ENCODE measurements around the gene FBXL2. TPM values are rescaled to one million over a fixed set of nuclear protein-coding genes. Genes with fewer than 3 reads are reported as not detected.

The FBXL2 gene
- total and polyA plus RNA-seq, 2 of the 8 experiments (the other 6 are each of a cell fraction or from before 2014, with no cell fraction given) = 3.1 to 5.4 TPM

- no peak overlapping the region for H4K8ac ChIP-seq (ENCODE audit: extremely low read depth, insufficient read depth, low read length)
- FAIRE-seq (no peak), DNase-seq (ENCODE audit: low read depth in 1 of 2, low spot score in 2 of 2) (no peak)
- no peak overlapping the region for H3K9ac ChIP-seq (replicated peaks in 1 of 4; ENCODE audit: extremely low read depth in 1 of 4, low read depth in 3 of 4, low read length in 3 of 4)
- H2BK20ac ChIP-seq (ENCODE audit: low read length) = no peak overlapping the region
- H3K56ac ChIP-seq (replicated peaks; ENCODE audit: insufficient read length, low read depth, low read length) = no peak overlapping the region
- no peak overlapping the region for H2AFZ ChIP-seq (ENCODE audit: low read length)
- H3K4me1 ChIP-seq (replicated peaks in 1 of 4; ENCODE audit: control insufficient read depth in 3 of 4, insufficient read depth in 4 of 4, low read length in 3 of 4) = no peaks in the 10 kb centered on the region
- H3K23ac ChIP-seq (ENCODE audit: insufficient read length) = no peak overlapping the region
- H4K5ac ChIP-seq (ENCODE audit: insufficient read length, low read depth, low read length) = no peak overlapping the region
- H3K79me1 ChIP-seq (ENCODE audit: low read depth, low read length) = no peaks in the 10 kb centered on the region
- peaks cover 0 to 5% of the 10 kb centered on the region in 2 experiments for H4K20me1 ChIP-seq (replicated peaks in 1 of 2; ENCODE audit: control insufficient read depth in 1 of 2, insufficient read depth in 2 of 2, low read length in 2 of 2)
- H4K91ac ChIP-seq (replicated peaks; ENCODE audit: insufficient read length, low read length) = no peak overlapping the region
- H3K14ac ChIP-seq (ENCODE audit: insufficient read length) = no peak overlapping the region
- no peak overlapping the region for H2BK15ac ChIP-seq (ENCODE audit: low read length)
- no peaks in the 10 kb centered on the region for H3K9me3 ChIP-seq (ENCODE audit: insufficient read depth in 2 of 2, low read depth in 1 of 2, low read length in 1 of 2)
- H3K27me3 ChIP-seq (replicated peaks in 1 of 4; ENCODE audit: control insufficient read depth in 3 of 4, extremely low read depth in 1 of 4, insufficient read depth in 3 of 4, low read length in 3 of 4) = no peaks in the 10 kb centered on the region
- H3K4ac ChIP-seq (replicated peaks; ENCODE audit: insufficient read length, low read depth, low read length) = no peak overlapping the region
- no peaks in the 10 kb centered on the region for H3K79me2 ChIP-seq (ENCODE audit: control insufficient read depth in 1 of 2, insufficient read depth in 2 of 2, low read length in 2 of 2)
- ChIA-PET POLR2A (ENCODE audit: partially characterized antibody) (no interaction called here), CTCF (ENCODE audit: partially characterized antibody) (interaction anchor here (1.1 kb wide), 1 partner anchor 11 kb away, joined by 3 read pairs; no protein-coding TSS in a partner anchor)
- no peak overlapping the region for H3K4me3 ChIP-seq (ENCODE audit: extremely low read depth in 1 of 4, insufficient read depth in 2 of 4, low read depth in 3 of 4, low read length in 4 of 4)
- H3K4me2 ChIP-seq (ENCODE audit: insufficient read depth in 1 of 2, low read depth in 2 of 2, low read length in 2 of 2) = no peak overlapping the region
- no peak overlapping the region for H2BK120ac ChIP-seq (replicated peaks; ENCODE audit: low read depth, low read length)
- WGBS, 2 experiments (ENCODE audit: extremely low coverage in 1 of 2, insufficient coverage in 1 of 2, insufficient read length in 1 of 2, insufficient replicate concordance in 2 of 2, low coverage in 1 of 2, low lambda C conversion rate in 2 of 2, missing lambda C conversion rate in 1 of 2) = 94% methylated on average over 5 of the region's 5 CpGs; no CpG with 5 or more reads in 1 of the 2 experiments
- H3K36me3 ChIP-seq (ENCODE audit: control insufficient read depth in 2 of 4, insufficient read depth in 4 of 4, low read length in 3 of 4) = peaks cover 28 to 100% (median 69%) of the 10 kb centered on the region in 4 experiments
- no peak overlapping the region for H2AK5ac ChIP-seq (ENCODE audit: low read depth, low read length)
- no peak overlapping the region for H3K18ac ChIP-seq (ENCODE audit: extremely low read depth, low read length)
- H2BK5ac ChIP-seq (ENCODE audit: low read depth, low read length) = no peak overlapping the region
- H3K23me2 ChIP-seq (ENCODE audit: low read depth, low read length) = no peaks in the 10 kb centered on the region
- H3K27ac ChIP-seq (ENCODE audit: low read depth, low read length) = no peak overlapping the region
- no peak overlapping the region for H2BK12ac ChIP-seq (ENCODE audit: low read depth, low read length)
- TF ChIP-seq NANOG (IDR thresholded peaks at IDR 0.05; ENCODE audit: insufficient read depth, low read depth, low read length, poor library complexity, severe bottlenecking) = no peak
- TF ChIP-seq YY1 (IDR thresholded peaks at IDR 0.05; ENCODE audit: low read depth, low read length) = no peak
- no peak for TF ChIP-seq TEAD4 (IDR thresholded peaks at IDR 0.05; ENCODE audit: low read depth, low read length)
- TF ChIP-seq NRF1 (IDR thresholded peaks at IDR 0.05; ENCODE audit: low read depth, low read length) = no peak
These were observed 121.2 kb downstream of the FBXL2 start for GRCh38 chr3:33398410-33398809.

Data from H1 (cell line).